NCI-H748 (cell line): ENCODE results near the gene GRHL3.

Experiments
- DNase-seq: peaks from one replicate; lab custom pipeline; 2025; ENCODE audit not compliant: unreplicated experiment; lab: John Stamatoyannopoulos, UW

Gene GRHL3

DNA sequence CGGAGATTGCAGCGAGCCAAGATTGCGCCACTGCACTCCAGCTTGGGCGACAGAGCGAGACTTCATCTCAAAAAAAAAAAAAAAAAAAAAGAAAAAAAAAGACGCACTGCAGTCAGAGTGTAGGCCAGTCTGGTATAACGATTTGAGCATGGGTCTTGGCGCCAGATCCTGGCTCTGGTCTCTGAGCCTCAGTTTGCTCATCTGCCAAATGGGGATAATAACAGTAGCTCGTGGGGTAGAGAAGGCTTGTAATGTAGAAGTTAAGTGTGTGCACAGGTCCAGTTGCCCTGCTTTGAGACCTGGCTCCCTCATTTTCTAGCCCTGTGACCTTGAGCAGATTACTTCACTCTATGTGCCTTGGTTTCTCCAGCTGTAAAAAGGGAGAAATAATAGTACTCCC lies 26.3 kb upstream of the GRHL3 start:
- no peak for DNase-seq

DNA sequence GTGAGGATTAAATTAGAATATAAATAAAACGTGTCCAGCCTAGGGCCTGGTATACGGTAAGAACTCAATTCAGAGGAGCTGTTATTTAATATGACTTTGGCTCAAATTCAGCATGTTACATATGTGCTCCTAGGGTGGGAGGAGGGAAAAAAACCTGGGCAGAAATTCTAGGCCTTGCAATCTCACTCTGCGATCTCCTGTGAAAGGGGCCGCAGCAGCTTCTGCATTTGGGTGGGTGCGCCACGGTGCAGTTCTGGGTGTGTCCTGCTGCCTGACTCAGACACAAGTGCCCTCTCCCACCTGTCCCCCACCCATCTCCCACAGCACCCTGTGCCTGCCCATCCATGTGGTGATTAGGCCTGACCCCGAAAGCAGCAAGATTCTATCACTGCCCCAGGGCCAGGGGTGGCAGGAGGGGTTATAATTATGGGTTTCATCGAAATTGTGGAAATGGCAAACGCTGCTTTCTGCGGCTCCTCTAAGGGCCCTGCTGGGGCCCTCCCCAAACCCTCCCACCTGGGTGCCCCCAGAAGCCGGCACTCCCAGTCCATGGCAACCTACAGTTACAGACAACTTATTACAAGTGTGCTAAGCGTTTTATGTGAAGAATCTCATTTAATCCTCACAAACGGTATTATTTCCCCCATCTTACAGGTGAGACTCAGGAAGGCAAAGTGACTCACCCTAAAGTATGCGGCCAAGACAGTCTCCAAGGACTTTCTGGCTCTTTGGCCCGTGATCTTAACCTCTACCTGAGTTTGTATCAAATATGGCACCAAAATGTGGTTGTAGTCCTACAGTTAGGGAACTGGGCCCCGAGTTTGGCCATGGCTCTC lies 25.5 kb upstream of the GRHL3 start:
- DNase-seq: no peak

DNA sequence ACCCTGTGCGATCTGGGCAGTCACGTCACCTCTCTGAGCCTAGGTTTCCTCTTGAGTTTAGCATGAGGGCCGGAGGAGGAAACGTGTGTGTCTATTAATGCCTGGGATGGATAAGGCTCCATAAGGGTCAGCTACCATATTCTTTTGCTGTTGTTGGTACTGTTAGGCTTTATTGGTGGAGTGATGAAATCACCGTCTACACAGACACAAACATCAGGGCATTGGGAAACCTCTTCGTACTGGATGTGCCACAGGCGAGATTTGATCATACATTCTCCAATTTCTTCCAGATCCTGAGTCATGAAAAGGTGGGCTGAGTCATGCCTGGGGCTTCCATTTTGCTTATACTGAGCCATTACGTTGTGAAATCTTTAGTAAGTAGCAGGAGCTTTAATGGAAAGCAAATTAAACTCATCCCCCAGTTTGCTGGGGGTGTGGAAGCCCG lies 24.9 kb upstream of the GRHL3 start:
- no peak for DNase-seq

DNA sequence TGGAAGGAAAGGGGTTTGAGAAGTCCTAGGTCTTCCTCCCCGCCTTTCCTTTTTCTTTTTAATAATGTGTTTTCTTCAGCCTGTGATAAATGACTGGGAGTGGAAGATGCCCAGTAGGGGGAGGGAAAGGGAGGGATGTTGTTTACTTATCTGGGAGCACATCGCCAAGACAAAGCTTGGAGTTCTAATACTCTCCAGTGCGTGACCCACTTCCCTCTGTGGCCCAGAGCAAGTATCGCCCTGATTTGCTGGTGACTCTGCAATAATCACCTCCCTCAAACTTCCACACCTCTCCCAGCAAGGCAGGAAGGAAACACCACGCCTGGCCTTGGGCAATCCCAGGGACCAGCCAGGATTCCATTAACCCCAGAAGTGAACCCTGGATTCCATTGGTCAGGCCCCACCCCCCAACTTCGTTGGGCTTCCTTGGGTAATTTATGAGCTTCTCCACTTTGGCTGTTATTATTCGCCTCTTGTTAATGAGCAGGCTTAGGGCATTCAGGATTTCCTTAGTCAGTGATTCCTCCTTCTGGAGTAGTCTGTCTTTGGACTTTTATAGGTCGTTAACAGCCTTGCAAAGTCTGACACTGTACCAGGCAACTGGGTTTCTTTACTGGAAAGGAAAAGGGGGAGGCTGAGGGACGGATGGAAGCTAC lies 24.3 kb upstream of the GRHL3 start:
- DNase-seq: no peak

DNA sequence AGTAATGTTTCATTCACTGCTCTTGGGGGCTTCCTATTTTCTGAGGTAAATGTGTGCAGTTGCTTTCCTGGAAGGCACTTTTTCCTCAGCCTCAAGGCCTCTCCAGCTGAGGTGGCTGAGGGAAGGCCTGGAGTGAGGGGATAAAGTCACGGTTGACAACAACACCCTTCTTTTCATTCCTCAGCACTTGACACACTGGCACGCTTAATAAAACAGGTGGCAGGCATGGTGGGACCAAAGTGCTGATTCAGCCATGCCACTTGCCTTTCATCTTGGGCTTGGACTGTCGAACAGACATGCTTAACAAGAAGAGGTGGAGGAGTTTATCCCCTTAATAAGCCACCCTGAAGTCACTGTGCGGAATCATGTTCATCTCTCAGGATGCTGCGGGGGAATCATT lies 23.6 kb upstream of the GRHL3 start:
- DNase-seq: no peak

DNA sequence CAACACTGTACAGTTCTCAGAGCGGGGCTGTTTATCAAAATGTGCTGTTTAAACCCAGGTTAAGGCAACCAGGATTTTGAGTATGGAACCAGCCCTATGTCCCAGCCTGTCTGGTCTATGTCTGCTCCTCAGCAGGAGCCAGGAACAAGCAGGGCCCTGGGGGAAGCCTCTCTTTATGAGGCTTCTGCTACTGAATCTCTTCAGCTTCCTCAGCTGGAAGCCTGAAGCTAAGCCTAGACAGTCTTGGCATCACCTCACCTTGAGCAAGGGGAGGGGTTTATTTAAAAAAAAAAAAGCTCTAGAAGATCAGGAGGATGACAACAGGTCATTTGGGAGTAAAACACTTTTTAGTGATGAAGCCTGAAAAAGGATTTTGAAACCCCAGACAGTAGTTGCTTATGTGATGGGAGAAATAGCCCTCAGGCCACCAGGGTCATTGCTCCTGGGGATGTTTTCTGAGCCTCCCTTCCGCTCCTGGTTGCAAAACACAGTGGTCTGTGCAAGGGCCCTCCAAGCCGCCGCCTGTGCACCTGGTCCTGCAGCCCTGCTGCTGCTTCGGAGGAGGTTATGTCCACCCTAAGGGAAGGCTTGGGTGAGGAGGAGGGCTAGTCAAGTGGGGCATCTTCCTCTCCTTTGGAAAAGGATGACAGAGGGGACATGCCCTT lies 21.8 kb upstream of the GRHL3 start:
- no peak for DNase-seq

DNA sequence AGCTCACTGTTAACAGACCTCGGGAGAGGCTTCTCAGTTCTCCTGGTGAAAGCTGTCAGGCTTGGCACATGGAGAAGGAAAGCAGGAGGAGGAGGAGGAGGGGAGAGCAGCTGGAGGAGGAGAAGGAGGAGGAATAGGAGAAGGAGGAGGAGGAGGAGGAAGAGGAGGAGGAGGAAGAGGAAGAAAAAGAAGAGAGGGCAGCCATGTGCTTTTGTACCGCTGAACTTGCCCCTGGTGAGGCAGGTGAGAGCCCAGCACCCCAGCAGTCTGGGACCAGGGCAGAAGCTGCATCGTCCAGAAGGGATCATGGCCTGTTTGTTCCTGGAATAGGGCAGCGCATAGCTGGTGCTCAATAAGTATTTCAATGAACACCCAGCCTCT lies 21.3 kb upstream of the GRHL3 start:
- DNase-seq: no peak

DNA sequence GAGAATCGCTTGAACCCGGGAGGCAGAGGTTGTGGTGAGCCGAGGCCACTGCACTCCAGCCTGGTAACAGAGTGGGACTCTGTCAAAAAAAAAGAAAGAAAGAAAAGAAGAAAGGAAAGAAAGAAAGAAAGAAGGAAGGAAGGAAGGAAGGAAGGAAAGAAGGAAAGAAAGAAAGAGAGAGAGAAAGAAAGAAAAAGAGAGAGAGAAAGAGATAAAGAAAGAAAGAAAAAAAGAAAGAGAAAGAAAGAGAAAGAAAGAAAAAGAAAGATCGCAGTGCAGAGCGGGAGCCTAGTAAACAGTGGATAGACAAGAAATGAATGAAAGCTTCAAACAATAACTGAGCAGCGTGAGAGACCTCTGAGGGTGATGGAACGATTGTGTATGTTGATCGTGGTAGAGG lies 20.6 kb upstream of the GRHL3 start:
- no peak for DNase-seq

DNA sequence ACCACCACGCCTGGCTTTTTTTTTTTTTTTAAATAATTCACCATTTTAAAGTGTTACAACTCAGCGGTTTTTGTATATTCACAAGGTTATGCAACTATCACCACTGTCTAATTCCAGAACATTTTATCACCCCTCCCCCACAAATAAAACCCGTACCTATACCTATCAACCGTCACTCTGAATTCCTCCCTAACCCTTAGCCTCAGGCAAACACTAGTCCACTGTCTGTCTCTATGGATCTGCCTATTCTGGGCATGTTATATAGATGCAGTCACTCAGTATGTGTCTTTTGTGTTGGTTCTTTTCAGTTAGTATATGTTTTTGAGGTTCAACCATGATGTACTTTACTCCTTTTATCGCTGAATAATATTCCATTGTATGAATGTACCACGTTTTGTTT lies 19.3 kb upstream of the GRHL3 start:
- no peak for DNase-seq

DNA sequence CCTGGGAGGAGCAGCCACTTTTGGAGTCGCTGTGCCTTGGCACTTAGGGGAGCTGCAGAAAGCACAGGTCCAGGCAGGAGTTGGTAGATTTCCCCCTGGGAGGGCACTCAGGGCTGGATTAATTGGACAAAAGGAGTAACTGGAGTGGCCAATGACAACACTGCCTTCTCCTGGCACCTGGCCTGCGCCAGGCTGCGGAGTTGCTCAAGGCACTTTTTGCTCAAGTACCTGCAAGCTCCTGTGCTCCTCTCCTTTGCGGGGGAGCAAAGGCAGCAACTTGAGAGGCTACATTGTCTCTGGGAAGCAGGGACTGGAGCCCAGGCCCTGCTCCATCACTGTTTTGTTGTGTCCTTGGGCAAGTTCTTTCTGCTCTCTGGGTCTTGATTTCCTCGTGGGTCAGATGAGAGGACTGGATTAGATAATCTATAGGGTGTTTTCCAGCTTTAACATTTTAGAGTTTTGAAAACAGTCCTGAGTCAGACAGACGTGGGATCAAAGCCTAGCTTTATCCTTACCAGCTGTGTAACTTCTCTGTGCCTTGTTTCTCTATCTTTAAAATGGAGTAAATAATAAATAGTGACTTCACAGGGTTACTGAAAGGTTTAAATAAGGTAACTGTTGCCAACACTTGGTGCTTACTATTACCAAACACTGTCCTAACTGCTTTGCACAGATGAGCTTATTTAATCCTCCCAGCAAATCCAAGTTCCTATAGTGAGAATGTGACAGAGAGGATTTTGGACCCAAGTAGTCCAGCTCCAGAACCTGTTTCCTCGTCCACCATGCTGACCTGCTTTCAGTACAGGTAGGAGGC lies 18.0 kb upstream of the GRHL3 start:
- DNase-seq: no peak

DNA sequence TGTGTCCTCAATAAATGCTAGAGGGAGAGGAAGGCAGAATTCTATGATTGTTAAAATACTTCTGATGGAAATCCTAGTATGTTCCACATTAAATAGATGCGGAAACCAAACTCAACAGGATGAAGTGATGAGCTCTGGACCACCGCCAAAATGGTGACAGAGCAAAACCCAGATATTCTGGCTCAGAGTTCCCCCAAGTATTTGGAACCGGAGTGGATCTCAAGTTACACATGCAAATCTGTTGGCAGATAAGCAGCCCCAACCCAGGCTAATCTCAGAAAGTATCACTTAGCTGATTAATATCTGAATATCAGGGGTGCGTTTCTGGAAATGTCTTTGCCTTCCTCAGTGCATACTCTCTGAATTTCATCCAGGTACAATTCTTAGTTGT lies 17.4 kb upstream of the GRHL3 start:
- no peak for DNase-seq

DNA sequence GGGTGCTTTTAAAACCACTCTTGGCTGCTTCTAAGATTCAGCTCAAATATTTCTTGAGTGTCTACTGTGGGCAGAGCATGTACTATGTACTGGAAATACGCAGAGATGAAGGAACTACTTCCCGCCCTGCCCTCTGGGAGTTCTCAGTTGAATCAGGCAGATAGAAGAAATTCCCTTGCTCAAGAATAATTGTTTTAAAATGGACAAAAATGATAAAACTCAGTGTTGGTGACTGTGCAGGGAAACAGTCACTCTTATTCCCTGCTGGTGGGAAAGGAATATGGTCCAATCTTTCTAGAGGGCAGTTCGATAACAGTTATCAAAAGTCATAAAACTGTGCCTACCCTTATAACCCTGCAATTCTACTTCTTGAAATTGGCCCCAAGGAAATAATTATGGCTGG lies 16.9 kb upstream of the GRHL3 start:
- DNase-seq: no peak

DNA sequence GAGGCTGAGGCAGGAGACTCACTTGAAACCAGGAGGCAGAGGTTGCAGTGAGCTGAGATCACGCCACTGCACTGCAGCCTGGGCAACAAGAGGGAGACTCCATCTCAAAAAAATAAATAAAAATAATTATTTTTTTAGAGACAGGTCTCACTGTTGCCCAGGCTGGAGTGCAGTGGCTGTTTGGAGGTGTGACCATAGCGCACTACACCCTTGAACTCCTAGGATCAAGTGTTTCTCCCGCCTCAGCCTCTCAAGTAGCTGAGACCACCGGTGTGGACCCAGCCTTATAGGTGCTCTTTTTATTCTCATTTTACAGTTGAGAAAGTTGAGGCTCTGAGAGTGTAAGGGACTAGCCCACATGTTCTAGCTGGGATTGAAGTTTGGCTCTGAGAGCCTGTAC lies 15.6 kb upstream of the GRHL3 start:
- DNase-seq: no peak

DNA sequence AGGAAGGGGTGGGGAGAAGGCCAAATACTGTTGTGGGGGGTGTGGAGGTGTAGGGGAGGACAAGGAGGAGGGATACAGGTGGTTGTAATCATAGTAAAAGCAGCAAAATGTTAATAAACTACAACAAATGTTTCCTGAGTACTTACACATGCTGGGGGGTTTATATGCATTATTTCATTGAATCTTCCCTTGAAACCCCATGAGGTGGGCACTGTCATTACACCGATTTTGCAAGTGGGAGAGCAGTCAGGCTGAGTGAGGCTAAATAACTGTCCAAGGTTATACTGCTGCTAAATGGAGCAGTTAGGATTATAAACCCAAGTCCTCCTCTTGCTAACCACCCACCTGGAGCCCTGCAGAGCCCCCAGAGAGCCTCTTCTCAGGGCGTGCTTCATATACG lies 14.4 kb upstream of the GRHL3 start:
- DNase-seq: no peak

DNA sequence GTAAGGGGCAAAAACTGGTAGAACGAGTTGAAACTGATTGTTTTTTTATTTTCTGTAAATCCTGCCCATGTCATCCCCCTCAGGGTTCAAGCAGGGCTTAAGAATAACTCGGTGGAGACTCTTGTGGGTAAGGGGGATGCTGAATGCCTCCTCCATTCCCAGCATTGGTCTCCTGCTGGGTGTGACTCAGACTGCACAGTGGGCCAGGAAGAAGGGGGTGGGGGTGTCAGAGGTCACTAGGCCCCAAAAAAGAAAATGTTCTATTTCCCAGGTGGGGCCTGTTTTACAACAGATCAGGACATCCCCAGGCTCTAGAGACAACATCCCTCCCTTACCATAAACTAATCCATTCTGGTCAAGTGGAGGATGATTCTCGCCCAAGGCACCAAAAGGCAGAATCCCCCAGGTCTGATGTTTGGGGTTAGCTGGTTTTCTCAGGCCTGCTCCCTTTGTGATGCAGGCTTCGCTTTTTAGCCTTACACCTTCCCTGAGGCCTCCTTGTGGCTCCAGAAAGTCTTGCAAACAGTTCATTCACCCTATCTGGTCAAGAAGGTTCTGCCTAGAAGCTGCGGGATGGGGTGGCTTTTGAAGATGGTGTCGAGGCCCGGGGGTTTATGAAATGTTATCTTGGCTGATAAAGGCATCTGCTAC lies 10.7 kb upstream of the GRHL3 start:
- no peak for DNase-seq

DNA sequence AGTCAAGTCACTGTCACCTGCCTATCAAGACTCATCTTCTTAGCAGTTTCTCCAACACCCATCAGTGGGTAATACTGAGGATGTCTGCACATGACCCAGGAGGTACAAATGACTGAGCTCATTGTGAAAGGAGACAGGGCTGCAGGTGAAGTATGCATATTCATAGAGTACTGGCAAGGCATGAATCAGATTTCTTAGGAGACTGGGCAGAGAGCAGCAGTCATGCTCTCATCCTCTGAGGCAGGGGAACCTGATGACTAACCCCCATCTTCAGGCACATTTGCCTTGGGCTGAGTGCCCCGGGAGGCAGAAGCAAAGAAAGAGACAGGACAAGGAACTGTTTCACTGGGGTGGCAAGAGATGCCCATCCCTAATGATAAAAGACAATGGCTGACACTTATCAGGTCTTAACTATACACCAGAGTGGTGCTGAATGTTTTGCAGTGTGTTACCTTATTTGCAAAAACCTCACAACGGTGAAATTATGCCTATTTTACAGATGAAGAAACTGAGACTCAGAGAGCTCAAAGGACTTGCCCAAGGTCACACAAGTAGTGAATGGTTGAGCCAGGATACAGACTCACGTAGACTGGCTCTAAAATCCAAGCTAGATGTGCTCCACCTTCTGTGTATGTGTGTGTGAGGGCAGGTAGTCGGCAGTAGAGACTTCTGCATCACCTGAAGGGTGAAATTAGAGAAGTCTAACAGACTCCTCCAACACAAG lies 9.2 kb upstream of the GRHL3 start:
- no peak for DNase-seq

DNA sequence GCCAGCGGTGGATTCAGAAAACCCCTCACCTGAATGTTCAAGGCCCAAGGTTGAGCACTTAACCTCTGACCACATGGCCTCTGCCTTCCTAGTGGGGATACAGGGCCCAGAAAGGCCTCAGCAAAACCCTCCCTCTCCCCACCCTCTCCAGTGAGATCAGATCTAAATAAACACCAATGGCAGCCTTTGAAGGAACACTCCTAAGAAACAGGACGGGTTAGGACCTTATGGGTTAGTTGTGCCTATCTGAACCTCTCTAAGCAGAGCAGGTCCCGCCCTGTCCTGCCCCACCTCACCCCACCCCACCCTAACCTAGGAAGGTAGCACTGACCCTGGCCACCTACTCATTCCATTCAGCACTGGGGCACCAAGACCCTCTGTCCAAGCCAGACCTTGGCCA lies 7.9 kb upstream of the GRHL3 start:
- no peak for DNase-seq

DNA sequence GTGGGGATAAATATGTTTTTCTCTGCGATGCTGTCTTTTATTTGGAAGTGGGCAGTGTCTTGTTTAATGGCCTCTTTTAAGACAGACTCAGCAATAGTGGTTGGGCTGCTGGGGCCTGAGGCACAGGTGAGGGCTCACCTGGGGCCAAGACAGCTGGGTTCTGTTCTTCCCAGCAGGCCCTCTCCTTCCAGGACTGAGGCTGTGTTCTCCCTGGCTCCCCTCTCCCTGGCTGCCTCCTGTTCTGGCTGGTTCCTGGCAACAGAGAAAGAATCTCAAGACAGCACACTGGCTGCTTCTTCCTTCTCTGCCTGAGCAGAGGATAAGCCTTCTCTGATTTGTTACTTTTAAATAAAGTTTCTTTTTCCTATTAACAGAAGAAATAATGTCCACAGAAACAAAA lies 7.4 kb upstream of the GRHL3 start:
- no peak for DNase-seq

DNA sequence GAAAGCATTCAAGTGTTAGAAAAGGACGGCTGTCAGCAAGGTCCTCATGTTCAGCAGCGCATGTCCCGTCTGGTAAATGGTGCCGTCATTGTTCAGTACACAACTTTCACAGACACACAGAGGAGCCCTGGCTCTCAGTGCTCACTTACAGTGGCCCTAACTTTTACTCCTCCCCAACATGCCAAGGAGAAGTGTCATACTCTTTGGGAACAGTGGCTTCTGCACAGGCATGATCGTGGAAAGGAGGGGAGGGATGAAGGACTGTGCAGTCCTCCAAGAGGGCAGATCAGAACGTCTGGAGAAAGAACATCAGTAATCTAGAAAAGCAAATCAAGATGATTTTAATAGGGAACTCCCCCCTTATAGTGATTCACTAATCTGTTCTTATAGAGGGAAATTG lies 3.8 kb upstream of the GRHL3 start:
- no peak for DNase-seq

DNA sequence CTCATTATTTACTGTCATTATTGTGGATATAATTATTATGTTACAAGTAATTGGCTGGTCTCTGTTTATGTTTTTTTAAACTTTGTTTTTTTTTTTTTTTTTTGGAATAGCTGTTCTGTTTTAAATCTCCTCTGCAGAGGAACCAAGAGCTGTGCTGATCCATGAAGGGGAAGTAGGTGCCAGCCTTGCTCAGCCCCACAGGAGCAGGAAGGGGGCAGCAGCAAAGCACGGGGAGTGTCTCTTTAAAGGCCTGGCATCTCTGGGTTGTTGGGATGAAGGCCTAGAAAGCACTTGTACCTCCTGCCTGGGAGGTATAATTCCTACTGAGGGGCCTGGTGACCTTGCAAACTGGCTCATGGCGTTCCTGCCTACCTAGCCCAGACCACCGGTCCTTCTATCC lies 2.5 kb upstream of the GRHL3 start:
- DNase-seq: no peak
